HG03354 (cell line): Measurements from ENCODE around the gene RFXANK.

Experiments
- ATAC-seq: cut with Tn5 transposase; IDR thresholded peaks from one replicate; pipeline ENCODE4 v1.9.1; 2021; ENCODE audit warnings: mild to moderate bottlenecking; ENCODE audit not compliant: unreplicated experiment, poor library complexity, severe bottlenecking

RFXANK gene

GRCh38 chr19:19224150-19224851 lies 32.2 kb downstream of the RFXANK start:
- ATAC-seq, result no peak

- peak; percentile 57 for ATAC-seq
Measured at GRCh38 chr19:19224852-19225494, 32.9 kb downstream of the RFXANK start.

- no peak for ATAC-seq
Measured at GRCh38 chr19:19226204-19226603, 34.1 kb downstream of the RFXANK start.

GRCh38 chr19:19226663-19227062 lies 34.6 kb downstream of the RFXANK start:
- ATAC-seq, result no peak

DNA sequence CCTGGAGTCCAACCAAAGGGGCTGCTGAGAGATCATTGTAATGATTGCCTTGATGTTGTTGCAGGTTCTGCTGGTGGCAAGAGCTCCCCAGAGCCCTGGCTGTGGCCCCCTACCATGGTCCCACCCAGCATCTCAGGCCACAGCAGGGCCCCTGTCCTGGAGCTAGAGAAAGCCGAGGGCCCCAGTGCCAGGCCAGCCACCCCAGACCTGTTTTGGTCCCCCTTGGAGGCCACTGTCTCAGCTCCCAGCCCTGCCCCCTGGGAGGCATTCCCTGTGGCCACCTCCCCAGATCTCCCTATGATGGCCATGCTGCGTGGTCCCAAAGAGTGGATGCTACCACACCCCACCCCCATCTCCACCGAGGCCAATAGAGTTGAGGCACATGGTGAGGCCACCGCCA lies 35.2 kb downstream of the RFXANK start:
- ATAC-seq, result no peak

- ATAC-seq, result no peak
Measured at GRCh38 chr19:19229701-19230100, 37.6 kb downstream of the RFXANK start.

DNA sequence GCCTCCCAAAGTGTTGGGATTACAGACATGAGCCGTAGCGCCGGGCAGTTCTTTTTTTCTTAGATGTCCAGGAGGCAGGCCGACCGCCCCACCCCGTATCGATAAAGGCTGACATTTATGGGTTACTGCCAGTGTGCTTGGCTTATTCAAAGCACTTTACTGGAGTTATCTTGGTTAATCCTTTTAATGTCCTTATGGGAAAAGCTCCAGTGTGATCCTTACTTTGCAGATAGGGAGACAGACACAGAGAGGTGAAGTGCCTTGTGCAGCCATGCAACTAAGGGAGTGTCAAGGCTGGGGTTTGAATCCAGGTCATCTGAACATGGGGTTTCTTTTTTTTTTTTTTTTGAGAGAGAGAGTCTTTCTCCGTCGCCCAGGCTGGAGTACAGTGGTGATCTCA lies 38.9 kb downstream of the RFXANK start:
- ATAC-seq, result no peak

DNA sequence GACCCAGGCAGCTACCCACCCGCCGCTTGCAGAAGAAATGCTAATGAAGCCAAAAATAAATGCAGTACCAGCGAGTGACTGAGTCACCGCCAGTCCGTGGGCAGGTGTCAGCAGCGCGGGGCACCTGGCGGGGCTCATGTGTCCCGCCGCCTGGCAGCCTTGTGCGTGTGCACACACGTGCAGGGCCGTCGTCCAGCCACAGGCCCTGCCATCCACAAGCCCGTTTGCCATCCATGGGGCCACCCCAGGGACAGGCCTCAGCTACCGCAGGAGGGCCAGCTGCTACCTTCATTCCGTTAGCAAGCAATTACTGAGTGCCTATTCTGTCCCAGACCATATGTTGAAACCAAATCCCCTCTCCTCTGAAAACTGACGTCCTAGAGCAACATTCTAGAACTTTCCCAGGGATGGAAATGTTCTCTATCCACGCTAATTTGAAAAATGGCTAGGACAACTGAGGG lies 40.2 kb downstream of the RFXANK start:
- no peak for ATAC-seq

- ATAC-seq, result no peak
Measured at GRCh38 chr19:19234220-19234816, 42.3 kb downstream of the RFXANK start.

GRCh38 chr19:19236173-19236572 lies 44.1 kb downstream of the RFXANK start:
- ATAC-seq, result no peak

DNA sequence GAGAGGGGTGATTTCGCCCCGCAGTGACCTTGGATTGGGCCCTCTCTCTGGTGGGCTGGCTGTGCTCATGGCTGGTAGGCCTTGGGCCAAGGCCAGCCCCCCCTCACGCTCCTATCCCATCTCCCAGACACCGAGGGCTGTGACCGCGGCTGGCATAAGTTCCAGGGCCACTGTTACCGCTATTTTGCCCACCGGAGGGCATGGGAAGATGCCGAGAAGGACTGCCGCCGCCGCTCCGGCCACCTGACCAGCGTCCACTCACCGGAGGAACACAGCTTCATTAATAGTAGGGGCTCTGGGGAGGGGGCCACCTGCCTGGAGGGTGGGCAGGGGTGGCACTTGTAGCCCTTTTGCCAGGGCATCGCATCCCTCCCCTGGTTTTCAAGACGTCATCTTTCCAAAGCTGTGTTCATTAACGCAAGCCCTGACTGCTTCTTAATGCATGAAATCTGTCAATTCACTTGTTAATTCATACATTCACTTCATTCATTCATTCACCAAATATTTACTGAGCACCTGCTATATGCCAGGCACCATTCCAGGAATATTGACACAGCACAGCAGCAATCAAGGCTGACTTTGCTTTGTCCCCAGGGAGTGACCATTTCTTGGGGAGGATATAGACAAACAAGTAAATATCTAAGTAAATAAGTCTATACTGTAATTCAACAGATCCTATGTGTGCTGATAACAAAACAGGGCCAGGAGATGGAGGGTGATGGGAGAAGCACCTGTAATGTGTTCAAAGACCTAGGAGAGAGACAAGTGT lies 46.3 kb downstream of the RFXANK start:
- no peak for ATAC-seq

GRCh38 chr19:19239675-19240074 lies 47.6 kb downstream of the RFXANK start:
- ATAC-seq, result no peak

DNA sequence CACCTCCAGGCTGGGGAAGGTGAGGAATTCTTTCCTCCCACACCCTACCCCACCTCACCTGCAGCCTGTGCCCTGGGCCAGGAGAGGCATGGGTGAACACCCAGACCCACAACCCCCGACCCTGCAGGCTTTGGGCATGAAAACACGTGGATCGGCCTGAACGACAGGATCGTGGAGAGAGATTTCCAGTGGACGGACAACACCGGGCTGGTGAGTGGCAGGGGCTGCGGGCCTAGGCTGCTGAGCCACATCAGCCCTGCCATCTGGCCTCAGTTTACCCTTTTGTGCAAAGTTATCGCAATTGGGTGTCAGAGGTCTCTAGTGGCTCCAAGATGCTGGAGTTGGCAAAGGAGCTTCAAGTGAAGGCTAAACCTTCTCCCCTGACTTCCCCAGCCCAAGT lies 48.4 kb downstream of the RFXANK start:
- no peak for ATAC-seq

- no peak for ATAC-seq
Measured at GRCh38 chr19:19250196-19250801, 58.2 kb downstream of the RFXANK start.
